Diencephalon (tissue), 1 donor: ENCODE measurements around the gene OR52I1. TPM values are rescaled to one million over a fixed set of nuclear protein-coding genes. Genes with fewer than 3 reads are reported as not detected.

Source experiments
- total RNA-seq: library from RNA; depleted of rRNA; stranded (reverse); fragments of >200 nt; gene quantifications from one replicate; pipeline ENCODE4 v1.2.3, GENCODE V29; 2014

Gene OR52I1
- not detected for total RNA-seq

DNA sequence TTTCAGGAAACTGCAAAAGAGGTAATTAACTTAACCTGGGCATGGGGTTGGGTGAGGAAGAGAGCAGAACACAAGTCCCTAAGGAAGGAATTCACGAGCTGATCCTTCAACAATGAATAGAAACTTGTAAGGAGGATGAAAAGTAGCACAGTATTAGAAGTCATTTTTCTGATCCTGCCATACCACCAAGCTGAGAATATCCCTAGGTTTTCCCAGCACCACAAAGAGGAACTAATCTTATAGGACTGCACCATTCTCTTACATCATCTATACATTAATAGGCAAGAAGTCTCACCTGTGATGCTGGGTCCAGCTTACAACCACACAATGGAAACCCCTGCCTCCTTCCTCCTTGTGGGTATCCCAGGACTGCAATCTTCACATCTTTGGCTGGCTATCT, at the start of gene OR52I1:
TSS of gene OR52I1 (plus strand) at position 301 of the 400 bp plus-strand sequence. CDS start at position 301, 0 bp downstream.

DNA sequence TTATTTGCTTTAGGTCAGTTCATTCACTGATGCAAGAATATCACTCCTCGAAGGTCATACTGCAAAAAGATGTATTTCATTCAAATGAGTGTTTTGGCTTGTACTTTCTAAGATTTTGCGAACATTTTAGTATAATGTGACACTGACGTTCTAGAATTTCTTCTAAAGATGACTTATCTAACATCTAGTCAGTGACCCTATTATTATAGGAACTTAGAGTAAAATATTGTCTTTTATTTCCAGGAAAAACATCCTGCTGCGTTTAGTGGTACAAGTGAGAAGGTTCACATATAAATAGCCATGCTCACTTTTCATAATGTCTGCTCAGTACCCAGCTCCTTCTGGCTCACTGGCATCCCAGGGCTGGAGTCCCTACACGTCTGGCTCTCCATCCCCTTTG, 48.9 kb upstream of the OR52I1 start, which contains the start of gene OR52M1:
TSS of gene OR52M1 (plus strand) at position 301 of the 400 bp plus-strand sequence. CDS start at position 301, 0 bp downstream.

GRCh38 chr11:4581443-4581842, 12.4 kb upstream of the OR52I1 start, which contains the start of gene OR52I2:
TSS of gene OR52I2 (plus strand) at chr11:4581743.

DNA sequence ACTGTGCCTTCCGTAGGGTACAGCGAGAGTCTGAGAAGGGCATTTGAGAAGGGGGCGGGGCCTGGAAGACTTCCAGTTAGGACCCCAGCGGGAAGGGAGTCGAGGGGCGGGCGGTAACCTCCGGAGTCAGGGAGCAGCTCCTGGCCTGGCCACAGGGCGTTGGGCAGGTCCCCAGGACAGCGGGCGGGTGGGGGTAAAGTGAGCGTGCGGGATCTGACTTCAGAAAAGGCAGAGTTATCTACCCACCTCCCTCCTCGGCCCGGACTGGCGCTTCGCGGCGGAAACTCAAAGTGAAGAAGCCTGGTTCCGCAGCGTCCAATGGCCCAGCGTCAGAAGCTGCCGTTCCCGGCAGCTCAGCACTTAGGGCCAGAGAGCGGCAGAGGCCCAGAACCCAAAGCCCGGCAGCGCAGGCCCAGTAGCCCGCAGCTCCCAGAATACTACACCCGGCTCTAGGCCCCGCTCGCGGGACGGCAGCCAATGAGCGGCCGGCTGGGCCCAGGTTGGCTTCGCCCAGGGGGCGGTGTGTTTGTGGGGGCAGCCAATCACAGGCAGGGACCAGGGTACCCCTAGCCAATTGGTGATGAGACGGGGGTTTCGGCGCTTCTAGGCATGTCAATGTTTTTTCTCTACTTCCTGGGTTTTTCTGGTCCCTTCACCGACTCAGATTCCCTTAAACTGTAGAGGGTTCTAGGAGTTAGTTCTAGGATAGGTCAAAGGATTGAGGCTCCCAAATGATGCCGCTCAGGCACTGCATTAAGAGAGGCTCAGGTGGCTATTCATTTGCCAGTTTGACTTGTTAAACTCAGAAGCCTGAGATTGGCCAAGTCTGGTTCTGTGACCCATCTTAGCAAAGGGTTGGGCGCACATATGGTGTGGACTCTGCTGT, 14.2 kb downstream of the OR52I1 start, which contains the start of gene TRIM68:
TSS of gene TRIM68 (minus strand) at position 451 of the 886 bp plus-strand sequence. CDS start 2,727 bp downstream, outside the sequence.

DNA sequence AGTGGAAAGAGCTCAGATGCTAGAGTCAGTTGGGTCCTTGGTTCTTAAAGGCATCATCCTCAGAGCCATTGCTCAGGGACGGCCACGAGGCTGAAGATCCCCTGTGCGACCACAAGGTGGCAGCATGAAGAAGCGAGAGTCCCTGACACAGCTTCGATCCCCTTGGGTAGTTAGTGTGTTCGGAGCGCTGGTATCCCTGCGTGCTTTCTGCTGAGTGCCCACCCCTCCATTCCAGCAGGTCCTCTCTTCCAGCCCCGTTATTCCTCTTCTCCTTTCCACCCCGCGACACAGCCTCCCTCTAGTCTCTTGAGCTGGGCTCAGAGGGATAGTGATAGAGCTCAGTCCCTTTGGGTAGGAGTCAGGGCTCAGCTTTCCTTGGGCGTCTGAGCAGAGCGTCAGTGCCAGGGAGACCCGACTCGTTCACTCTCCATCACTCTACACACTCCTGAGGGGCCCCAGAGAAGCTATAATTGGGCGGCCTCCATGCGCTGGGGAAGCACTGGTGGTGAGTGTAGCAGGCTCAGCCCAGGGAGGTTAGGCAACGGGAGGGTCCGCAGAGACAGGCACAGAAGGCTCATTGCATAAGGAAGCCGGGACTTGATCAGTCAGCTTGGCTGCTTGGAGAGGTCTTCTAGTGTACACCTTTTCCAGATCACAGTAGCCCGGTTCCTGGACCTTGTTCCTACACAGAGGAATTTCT, 43.3 kb downstream of the OR52I1 start, which contains the start of gene OR51D1:
TSS of gene OR51D1 (plus strand) at position 516 of the 700 bp plus-strand sequence. CDS start 2,314 bp downstream, outside the sequence.

DNA sequence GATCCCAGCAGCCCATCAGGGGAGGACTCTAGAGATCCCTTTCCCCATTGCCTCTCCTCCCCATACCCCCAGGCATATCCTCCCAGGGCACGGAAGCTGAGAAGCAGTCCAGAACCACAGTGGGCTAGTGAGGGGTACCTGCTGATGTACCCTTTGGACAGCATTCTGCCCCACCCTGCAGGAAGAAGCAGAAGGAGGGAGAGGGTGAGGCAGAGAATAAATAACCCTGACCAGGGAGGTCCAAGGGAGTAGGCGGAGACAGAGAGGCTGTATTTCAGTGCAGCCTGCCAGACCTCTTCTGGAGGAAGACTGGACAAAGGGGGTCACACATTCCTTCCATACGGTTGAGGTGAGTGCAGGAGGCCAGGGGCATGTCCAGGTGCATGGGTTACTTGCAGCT, 49.8 kb downstream of the OR52I1 start, which contains the start of gene OR51E1:
TSS of gene OR51E1 (plus strand) at position 301 of the 400 bp plus-strand sequence. CDS start 8,545 bp downstream, outside the sequence.

Other genes starting within 250 kb of the OR52I1 start
- gene OR52B4, start 225.7 kb upstream of the OR52I1 start, total RNA-seq = not detected
- gene TRIM21, start 200.3 kb upstream of the OR52I1 start, total RNA-seq = 6.2 TPM
- gene OR52K2, start 144.7 kb upstream of the OR52I1 start, total RNA-seq = not detected
- gene OR52K1, start 111.4 kb upstream of the OR52I1 start, total RNA-seq = not detected
- gene OR52M1, start 48.8 kb upstream of the OR52I1 start, total RNA-seq = not detected
- gene OR52I2, start 12.3 kb upstream of the OR52I1 start, total RNA-seq = not detected
- gene TRIM68, start 14.2 kb downstream of the OR52I1 start, total RNA-seq = 13.1 TPM
- not detected for gene OR51D1, start 43.4 kb downstream of the OR52I1 start, total RNA-seq
- gene OR51E1, start 49.9 kb downstream of the OR52I1 start, total RNA-seq = 0.23 TPM
- under 0.01 TPM for gene OR51E2, start 103.8 kb downstream of the OR52I1 start, total RNA-seq
- not detected for gene MMP26, start 110.7 kb downstream of the OR52I1 start, total RNA-seq
- not detected for gene OR51F1, start 175.9 kb downstream of the OR52I1 start, total RNA-seq
- gene OR52R1, start 210.3 kb downstream of the OR52I1 start, total RNA-seq = not detected
- not detected for gene OR51F2, start 227.3 kb downstream of the OR52I1 start, total RNA-seq